Cardiac muscle cell (in vitro differentiated cells and primary cell): ENCODE results near the gene PUS1. TPM values are rescaled to one million over a fixed set of nuclear protein-coding genes. Genes with fewer than 3 reads are reported as not detected.

Experiments used
- DNase-seq, 2 donors: peaks; one replicate each; pipeline versions ENCODE4 v3.0.0 to v3.0.0-alpha.2; 2010 to 2017; ENCODE audit warnings: low read depth in 1 of 2, low spot score in 1 of 2
- H3K27ac ChIP-seq: fragments of 200-600 bp; sonication (generic); 2 replicates; pipeline ENCODE4 v1.5.1; 2016
- H3K27me3 ChIP-seq: fragments of 200-600 bp; sonication (generic); 2 replicates; pipeline ENCODE4 v1.6.0; 2016; ENCODE audit warnings: control low read depth
- H3K36me3 ChIP-seq: fragments of 200-600 bp; sonication (generic); 2 replicates; pipeline ENCODE4 v1.5.1; 2016; ENCODE audit warnings: control low read depth
- H3K4me1 ChIP-seq: fragments of 200-600 bp; sonication (generic); 2 replicates; pipeline ENCODE4 v1.8.1; 2017; ENCODE audit warnings: low read depth, mild to moderate bottlenecking, mixed run types
- H3K4me3 ChIP-seq: fragments of 200-600 bp; sonication (generic); 2 replicates; pipeline ENCODE4 v1.5.1; 2016; ENCODE audit warnings: mild to moderate bottlenecking
- H3K9me3 ChIP-seq: fragments of 200-600 bp; sonication (generic); 2 replicates; pipeline ENCODE4 v1.5.1; 2017; ENCODE audit warnings: low read depth, mild to moderate bottlenecking, control low read depth
- polyA plus RNA-seq: library from polyadenylated mRNA; unstranded; fragments of >200 nt; fragmentation: Nextera tagmentation; extraction: Ambion mirVana; gene quantifications from 2 replicates; pipeline ENCODE4 v1.2.1, GENCODE V29; 2016
- total RNA-seq: library from RNA; depleted of rRNA; stranded (reverse); fragments of >200 nt; gene quantifications from 2 replicates; pipeline ENCODE4 v1.2.3, GENCODE V29; 2016
- TF ChIP-seq, protein P1 (sequence below): IDR thresholded peaks from 2 replicates; pipeline ENCODE4 v1.5.1; 2012; ENCODE audit warnings: low read depth, mild to moderate bottlenecking, low read length

Gene PUS1
- total and polyA plus RNA-seq, 2 experiments from 2014 or later: 7.2 to 10.4 TPM

DNA sequence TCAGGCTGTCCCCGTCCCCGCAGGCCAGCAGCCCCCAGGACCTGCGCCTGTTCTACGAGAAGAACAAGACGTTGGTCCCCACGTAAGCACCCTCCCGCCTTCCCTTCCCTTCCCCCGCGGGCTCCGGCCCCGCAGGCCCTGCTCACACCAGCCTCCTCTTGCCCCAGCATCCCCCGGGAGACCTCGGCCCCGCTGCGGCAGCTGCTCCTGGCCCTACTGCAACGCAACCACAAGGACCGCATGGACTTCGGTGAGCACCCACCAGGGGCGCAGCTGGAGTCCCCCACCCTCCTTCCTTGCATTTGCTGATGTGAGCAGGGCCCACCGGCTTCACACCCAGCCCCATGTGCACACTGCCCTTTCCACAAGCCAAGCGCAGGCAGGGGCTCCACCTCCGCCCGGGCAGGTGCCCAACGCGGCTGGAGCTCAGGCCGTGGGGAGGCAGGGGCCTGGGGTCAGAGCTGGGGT is 19.3 kb upstream of the PUS1 start:
- Histone ChIP-seq H3K9me3 (no peaks in the 10 kb centered on the region), H3K27me3 (no peaks in the 10 kb centered on the region), H3K4me3 (no peak overlapping the region), H3K4me1 (no peaks in the 10 kb centered on the region), H3K27ac (no peak overlapping the region), H3K36me3 (peaks cover 12% of the 10 kb centered on the region)
- TF ChIP-seq, protein P1, sequence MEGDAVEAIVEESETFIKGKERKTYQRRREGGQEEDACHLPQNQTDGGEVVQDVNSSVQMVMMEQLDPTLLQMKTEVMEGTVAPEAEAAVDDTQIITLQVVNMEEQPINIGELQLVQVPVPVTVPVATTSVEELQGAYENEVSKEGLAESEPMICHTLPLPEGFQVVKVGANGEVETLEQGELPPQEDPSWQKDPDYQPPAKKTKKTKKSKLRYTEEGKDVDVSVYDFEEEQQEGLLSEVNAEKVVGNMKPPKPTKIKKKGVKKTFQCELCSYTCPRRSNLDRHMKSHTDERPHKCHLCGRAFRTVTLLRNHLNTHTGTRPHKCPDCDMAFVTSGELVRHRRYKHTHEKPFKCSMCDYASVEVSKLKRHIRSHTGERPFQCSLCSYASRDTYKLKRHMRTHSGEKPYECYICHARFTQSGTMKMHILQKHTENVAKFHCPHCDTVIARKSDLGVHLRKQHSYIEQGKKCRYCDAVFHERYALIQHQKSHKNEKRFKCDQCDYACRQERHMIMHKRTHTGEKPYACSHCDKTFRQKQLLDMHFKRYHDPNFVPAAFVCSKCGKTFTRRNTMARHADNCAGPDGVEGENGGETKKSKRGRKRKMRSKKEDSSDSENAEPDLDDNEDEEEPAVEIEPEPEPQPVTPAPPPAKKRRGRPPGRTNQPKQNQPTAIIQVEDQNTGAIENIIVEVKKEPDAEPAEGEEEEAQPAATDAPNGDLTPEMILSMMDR: no peak
- no peak for DNase-seq

DNA sequence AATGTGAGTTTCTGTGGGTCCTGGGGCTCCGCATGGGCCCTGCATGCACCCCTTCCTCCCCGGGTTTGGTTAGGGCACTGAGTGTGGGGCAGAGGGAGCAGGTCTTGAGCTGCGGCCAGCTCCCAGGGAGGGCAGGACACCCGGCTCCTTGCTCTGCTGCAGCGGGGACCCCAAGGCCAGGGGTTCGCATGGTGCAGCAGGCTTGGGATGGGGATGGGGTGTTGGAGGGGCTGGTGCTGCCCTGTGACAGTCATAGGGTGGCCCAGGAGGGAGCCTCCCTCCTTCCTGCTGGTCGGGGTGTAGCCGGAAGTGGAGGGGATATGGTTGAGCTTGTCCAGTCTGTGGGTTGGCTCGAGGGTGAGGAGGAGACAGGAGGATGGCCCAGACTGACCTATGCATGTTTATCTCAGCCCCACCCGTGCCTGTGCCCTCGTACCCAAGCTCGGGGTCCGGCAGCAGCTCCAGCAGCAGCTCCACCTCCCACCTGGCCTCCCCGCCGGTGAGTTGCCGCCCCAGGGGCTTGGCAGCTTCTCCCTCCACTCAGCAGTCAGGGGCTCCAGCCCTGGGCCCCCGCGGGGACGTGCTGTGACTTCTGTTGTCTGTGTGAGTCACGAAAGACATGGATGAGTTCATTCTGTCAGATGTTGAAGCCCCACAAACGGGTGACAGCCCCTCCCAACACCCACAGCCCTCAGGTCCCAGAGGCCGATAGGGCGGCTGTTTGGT is 18.6 kb upstream of the PUS1 start:
- H3K27me3 ChIP-seq: no peaks in the 10 kb centered on the region
- peaks cover 17% of the 10 kb centered on the region for H3K36me3 ChIP-seq
- H3K4me1 ChIP-seq: no peaks in the 10 kb centered on the region
- H3K4me3 ChIP-seq: no peak overlapping the region
- DNase-seq: no peak
- no peak overlapping the region for H3K27ac ChIP-seq
- no peaks in the 10 kb centered on the region for H3K9me3 ChIP-seq
- TF ChIP-seq, protein P1: no peak

DNA sequence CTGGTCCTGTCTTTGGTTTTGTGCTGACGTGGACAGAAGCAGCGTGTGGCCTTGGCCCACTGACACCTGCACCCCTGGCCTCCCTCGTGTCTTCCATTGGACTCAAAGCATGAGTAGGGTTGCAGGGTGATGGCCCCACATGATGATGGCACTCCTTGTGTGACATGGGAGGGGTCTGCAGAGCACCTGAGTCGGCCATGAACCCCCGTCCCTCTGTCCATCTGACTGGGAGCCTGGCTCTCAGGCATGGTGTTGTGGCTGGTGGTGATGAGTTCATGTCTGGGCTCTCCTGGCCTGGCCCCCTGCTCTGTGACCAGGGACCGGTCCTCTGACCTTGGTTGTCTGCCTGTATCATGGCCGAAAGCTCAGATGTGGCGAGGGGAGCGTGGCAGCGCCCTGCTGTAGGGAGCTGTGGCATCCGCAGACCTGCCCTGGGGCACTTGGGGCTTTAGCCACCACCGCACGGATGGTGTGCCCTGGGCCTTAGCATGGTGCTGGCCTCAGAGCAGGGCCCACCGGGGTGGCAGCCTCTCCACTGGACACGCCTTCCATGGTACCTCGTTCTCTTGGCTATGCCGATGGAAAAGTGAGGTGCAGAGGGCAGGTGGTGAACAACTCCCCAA is 17.9 kb upstream of the PUS1 start:
- Histone ChIP-seq H3K4me3 (no peak overlapping the region), H3K27me3 (no peaks in the 10 kb centered on the region), H3K27ac (no peak overlapping the region), H3K4me1 (no peaks in the 10 kb centered on the region), H3K36me3 (peaks cover 24% of the 10 kb centered on the region), H3K9me3 (no peaks in the 10 kb centered on the region)
- TF ChIP-seq, protein P1: no peak
- no peak for DNase-seq

DNA sequence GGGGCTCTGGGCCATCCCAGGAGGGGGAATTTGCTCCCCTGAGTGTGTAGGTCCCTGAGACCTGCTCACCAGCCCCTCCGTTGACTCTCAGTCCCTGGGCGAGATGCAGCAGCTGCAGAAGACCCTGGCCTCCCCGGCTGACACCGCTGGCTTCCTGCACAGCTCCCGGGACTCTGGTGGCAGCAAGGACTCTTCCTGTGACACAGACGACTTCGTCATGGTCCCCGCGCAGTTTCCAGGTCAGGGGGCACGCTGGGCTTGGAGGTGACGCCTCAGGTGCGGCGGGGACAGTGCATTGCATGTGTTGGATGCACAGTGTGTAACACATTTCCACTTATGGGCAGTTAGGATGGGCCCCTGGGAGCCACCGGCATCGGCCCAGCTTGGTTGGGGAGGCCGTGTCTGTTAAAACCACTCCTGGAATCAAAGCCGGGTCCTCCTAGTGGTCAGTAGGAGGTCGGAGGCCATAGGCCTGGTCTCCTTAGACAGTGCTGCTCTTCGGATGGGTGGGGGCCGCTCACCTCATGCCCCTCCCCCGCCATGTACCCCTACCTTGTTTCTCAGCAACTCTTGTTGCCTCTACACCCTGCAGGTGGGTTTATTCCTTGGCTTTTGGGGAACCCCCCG is 17.1 kb upstream of the PUS1 start:
- Histone ChIP-seq H3K4me3 (no peak overlapping the region), H3K4me1 (no peaks in the 10 kb centered on the region), H3K27ac (no peak overlapping the region), H3K27me3 (no peaks in the 10 kb centered on the region), H3K9me3 (no peaks in the 10 kb centered on the region), H3K36me3 (peaks cover 31% of the 10 kb centered on the region)
- TF ChIP-seq, protein P1: no peak
- no peak for DNase-seq

DNA sequence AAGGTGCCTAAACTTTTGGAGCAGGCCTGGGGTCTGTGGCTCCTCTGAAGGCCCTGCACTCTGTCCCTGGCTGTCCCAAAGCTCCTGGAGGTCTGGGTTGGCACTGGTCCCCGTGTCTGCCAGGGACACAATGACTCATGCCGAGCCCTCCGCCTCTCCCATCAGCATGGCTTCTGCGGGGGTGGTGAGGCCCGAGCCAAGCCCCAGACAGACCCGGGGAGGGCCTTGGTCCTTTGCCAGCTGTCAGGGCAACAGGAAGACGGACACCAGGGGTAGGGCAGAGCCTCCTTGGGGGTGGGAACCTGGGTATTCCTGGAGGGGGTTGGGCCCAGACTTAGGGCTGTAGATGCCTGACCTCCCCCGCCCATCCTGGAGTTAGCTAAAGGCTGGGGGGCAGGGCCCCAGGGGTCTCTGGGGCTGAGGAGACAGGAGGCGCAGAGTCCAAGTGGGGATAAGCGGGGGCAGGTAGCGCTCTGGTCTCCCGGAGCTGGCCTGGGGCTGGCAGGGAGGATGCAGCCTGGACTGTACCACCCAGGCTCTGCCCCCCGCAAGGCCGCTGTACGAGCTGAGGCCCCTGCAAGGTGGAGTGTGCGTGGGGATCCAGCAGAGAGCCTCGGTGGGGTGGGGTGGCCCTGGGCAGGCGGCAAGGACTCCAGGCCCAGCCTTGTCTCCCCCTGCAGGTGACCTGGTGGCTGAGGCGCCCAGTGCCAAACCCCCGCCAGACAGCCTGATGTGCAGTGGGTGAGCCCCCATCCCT is 16.4 kb upstream of the PUS1 start:
- peak in 1 of 2 donors; percentile 92 for DNase-seq
- H3K9me3 ChIP-seq: no peaks in the 10 kb centered on the region
- no peak overlapping the region for H3K27ac ChIP-seq

More for the DNA sequence above, 16.4 kb upstream of the PUS1 start:
- Histone ChIP-seq H3K27me3 (no peaks in the 10 kb centered on the region), H3K4me1 (no peaks in the 10 kb centered on the region), H3K36me3 (peaks cover 31% of the 10 kb centered on the region), H3K4me3 (no peak overlapping the region)
- TF ChIP-seq, protein P1: no peak
